NCI-H2196 treated with DMSO at 0.1 percent for 48 hours (cell line): ENCODE results near the gene IL17F.
A peak's percentile ranks its signal among the peaks of the same experiment; 100 is the strongest.

Source experiments
- DNase-seq: peaks from one replicate; lab custom pipeline; 2025; ENCODE audit not compliant: unreplicated experiment; lab: John Stamatoyannopoulos, UW

IL17F gene

GRCh38 chr6:52244400-52244799 is at the start of gene IL17F:
Gene IL17F, minus strand, starts transcription at chr6:52244500. Its CDS starts 71 bp downstream, at chr6:52244429.
- no peak for DNase-seq

DNA sequence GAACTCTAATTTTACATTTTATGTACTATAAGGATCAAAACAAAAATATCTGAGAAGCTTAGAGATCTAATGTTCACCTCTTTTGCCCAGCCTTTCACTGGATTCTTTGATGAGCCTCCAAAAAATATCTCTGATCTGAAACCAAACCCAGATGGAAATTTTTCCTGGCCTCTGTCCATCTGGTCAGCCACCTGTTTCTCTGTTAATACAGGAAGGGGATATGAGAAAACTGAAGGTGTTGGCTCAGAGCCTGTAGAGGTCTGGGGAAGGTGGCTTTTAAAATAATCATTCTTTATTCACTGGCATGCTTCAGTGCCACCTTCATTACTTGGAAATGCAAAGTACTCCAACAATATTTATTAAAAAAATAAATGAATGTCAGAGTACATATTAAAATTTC is 48.8 kb upstream of the IL17F start:
- peak; percentile 27 for DNase-seq

- no peak for DNase-seq
Measured at GRCh38 chr6:52288841-52289240, 44.5 kb upstream of the IL17F start.

DNA sequence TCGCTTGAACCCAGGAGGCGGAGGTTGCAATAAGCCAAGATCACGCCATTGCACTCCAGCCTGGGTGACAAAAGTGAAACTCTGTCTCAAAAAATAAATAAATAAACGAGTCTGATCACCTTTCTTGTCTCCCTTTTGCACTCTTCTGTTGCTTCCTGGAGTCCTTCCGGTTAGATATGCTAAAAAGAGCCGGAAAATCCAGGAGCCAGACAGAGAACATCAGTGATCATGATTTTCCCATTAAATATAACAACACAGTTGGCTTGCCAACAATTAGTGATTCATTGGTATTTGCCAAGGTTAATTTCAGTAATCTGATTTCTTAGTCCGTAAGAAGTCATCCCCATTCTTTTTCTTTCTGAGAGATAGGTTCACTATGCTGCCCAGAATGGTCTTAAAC is 43.9 kb upstream of the IL17F start:
- DNase-seq, result no peak

GRCh38 chr6:52286798-52287432 is 42.6 kb upstream of the IL17F start:
- peak; percentile 27 for DNase-seq

- DNase-seq, result no peak
Measured at GRCh38 chr6:52285177-52286068, 41.1 kb upstream of the IL17F start.

DNA sequence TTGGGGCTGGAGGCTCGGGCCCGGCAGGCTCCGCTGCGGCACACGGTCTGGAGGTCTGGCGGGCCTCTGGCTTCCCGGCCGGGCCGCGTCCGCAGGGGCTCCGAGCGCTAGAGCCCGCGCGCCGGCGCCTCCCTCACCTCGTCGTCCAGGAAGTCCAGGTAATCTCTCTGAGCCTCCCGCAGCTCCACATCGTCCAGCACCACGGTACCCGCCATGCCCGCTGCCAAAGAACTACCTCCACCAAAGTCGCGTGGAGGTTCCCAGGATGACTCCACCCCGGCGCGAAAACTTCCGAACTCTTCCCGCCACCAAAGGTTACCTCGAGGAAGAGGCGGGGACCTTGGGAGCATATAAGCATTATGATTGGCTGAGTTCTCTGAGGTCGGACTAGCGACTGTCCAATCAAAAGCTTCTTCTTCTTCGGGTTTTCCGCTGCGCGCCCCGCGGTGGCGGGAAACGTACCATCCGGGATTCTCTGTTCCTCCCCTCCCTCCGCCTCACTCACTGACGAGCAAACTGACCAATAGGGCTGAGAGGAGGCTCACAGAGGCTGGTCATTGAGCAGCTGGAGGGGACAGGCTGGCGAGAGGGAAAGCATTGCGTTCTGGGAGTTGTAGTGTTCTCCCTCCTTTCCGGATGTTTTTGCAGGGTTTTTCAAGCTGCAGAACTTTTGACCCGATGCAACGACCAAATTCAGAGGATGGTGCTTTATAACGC is 40.3 kb upstream of the IL17F start, which contains the start of gene MCM3:
TSS of gene MCM3 (minus strand) at position 283 of the 717 bp plus-strand sequence. CDS start at position 215, 68 bp downstream.
- DNase-seq, result peak; percentile 99

GRCh38 chr6:52284131-52284459 is 39.8 kb upstream of the IL17F start:
- DNase-seq, result peak; percentile 11

GRCh38 chr6:52283111-52283510 is 38.8 kb upstream of the IL17F start:
- DNase-seq, result no peak

GRCh38 chr6:52276130-52276529 is 31.8 kb upstream of the IL17F start:
- DNase-seq, result no peak

- DNase-seq, result no peak
Measured at GRCh38 chr6:52271852-52272460, 27.7 kb upstream of the IL17F start.

DNA sequence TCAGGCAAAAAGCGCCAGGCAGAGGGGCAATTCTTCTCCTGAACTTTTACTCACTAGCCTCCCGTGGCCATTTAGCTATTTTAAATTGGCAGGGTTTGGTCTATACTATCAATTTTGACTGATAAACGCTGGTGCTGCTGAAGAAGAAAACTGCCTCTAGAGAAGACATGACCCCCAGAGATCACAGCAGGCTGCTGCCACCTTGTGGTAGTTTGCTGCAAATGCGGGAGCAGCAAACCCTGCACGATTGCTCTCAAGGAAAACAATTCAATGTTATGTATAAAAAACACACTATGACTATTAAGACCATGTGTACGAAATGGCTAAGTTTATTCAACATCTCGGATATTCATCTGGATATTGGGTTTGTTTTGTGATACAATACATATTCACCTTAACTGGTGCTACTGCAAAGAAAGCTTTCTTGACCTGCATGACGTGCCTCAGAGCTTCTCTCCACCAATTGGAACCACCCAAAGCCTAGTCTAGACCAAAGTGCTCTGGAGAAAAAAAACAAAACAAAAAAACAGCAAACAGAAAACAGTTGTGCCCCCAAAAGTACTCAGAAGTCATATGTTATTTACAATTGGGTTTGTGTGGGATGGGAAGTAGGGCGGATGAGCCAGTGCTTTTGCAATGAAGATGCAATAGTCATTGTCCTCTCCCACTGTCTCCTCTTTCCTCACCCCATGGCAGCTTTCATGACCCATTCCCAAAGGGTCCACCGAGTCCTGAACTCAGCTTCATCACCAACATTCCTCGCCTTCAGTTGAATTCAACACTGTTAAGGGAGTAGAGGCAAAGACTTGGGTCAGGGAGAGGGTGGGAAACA is 19.6 kb upstream of the IL17F start:
- peak; percentile 29 for DNase-seq

DNA sequence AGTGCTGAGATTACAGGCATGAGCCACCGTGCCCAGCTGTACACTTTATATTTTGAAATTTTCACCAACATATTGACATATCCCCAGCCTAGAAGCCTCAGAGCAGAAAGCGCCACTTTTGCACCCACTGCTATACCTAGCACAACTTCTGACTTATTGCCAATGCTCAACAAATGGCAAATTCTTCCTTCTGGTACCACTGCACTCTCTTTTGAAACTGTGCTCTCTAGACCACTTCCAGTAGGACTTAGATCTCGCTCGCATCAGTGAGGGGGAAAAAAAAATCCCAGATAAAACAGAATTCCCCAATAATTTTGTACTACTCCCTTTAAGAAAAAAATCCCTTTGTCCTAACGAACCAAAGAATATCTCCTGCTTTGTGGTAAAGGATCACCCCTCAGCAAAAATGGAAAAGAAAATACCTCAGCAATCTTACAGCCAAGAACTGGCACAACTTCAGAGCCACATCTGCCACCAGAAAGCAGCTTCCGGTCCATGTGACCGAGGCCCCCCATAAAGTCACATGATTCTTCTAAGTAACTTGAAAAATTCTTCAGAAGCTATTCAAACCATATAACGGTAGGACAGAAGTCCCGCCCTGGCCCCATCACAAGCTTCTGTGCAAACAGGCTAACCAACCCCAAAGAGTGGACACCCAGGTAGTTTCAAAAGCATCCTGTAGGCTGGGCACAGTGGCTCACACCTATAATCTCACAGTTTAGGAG is 18.5 kb upstream of the IL17F start:
- DNase-seq, result no peak

DNA sequence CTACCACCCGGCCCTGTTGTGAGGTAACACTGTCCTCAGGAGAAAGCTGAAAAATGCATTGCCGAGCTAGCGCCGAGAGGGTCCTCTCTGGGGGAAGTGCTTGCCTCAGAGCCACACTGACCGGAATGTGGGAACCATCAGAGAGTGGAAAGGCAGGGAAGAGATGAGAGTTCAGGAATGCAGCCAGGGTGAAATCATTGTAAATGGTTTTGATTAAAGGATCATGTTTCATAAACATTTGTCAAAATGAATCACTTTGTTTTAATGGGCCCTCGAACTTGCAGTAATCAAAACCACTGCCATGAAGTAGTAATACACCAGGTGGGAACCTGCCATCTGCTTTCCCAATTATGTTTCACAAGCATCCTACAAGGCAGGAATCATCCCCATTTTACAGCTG is 16.9 kb upstream of the IL17F start:
- DNase-seq, result no peak

DNA sequence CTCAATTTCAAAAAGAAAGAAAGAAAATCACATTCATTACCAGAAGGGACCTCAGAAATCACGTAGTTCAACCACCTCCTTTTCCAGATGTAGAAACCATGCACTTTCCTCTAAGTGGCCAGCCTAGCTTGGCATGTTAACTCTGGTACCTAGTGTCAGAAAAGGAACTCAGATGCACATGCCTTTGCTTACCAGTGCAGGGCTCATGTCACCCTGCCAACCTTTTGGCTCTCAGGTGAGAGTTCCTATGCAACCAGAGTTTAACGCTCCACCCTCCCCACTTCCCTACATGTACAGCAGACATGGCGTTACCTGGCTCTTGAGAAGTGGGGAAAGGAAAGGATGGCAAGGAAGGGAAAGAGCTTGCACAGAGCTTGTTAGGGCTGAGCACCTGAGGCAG is 16.3 kb upstream of the IL17F start:
- no peak for DNase-seq

- no peak for DNase-seq
Measured at GRCh38 chr6:52255434-52255833, 11.1 kb upstream of the IL17F start.

DNA sequence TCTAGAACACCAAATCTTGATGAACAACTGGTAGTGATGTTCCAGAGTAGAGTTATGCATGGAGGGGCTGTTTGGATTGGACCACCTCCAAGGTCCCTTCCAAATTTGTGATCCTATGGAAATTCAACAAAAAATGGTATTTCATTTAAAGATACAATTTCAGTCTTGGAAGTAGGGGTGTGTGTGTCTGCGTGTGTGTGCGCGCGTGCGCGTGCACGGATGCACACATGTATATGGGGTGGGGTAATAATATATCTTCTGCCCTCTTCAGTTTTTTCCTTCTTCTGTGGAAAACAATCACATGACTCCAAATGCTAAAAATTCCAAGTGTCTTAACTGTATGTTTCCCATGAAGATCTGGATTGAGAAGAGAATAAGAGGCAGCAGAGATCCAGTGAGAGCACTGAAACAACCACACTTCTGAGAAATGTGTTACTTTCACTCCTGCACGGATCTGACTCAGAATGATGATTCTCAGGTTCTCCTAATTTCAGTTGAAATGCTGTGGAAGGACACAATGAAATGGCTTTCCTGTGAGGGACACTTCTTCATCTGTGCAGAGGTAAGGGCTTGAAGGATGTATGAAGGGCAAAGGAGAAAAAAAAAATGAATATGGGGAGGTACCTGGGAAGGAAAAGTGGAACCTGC is 10.6 kb upstream of the IL17F start:
- no peak for DNase-seq

DNA sequence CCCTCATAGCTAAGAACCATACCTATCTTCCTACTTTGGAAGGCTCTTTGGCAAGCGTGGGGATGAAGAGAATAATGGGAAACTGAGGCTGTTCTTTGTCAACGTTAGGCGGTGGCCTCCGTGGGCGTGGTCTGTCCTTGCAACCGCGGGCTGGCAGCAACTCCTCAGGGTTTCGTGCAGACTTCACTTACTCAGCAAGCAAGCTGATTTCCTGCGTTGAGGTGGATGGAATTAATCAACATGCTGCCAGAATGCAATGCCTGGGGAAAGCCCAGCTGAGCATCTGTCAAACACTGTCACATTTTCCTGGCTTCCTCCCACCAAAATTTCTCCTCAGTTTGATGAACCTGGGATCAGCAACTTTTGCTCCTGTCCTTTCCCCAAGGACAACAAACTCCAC is 9.2 kb upstream of the IL17F start:
- no peak for DNase-seq

GRCh38 chr6:52251113-52251512 is 6.8 kb upstream of the IL17F start:
- DNase-seq, result no peak
